OCI-LY3 (cell line): Measurements from ENCODE around the gene UBE2E1.
"Not testable (repeated sequence)": the region's sequence is repeated elsewhere in the genome, so short reads cannot be mapped to it uniquely, and the experiment has no call there.

Experiments
- H2AFZ ChIP-seq: fragments of 200-600, 300-600 bp; shearing (Covaris generic); 2 replicates; pipeline ENCODE4 v1.6.0; 2014; ENCODE audit warnings: antibody characterized with exemption, low read depth, low read length
- H3K27ac ChIP-seq: fragments of 200-600, 300-600 bp; sonication (generic); 2 replicates; pipeline ENCODE4 v1.5.1; 2014; ENCODE audit warnings: mild to moderate bottlenecking, low read length, moderate library complexity, mixed read lengths
- H3K27me3 ChIP-seq: fragments of 200-600, 300-600 bp; sonication (generic); 2 replicates; pipeline ENCODE4 v1.6.1; 2014; ENCODE audit warnings: low read depth, low read length, mixed read lengths
- H3K36me3 ChIP-seq: fragments of 200-600, 300-600 bp; sonication (generic); replicated peaks from 2 replicates; pipeline ENCODE3; 2014; ENCODE audit warnings: low read depth, low read length, mixed read lengths
- H3K4me1 ChIP-seq: fragments of 300-600, 200-600 bp; sonication (generic); 2 replicates; pipeline ENCODE4 v1.6.1; 2014; ENCODE audit warnings: low read length, mixed read lengths
- H3K4me2 ChIP-seq: fragments of 200-600, 300-600 bp; sonication (generic); 2 replicates; pipeline ENCODE4 v1.6.1; 2014; ENCODE audit warnings: low read length, mixed read lengths
- H3K4me3 ChIP-seq: fragments of 300-600, 200-600 bp; sonication (generic); 2 replicates; pipeline ENCODE4 v1.5.1; 2014; ENCODE audit warnings: antibody characterized with exemption, mild to moderate bottlenecking, low read length, moderate library complexity
- H3K79me2 ChIP-seq: fragments of 300-600, 200-600 bp; shearing (Covaris generic); 2 replicates; pipeline ENCODE4 v1.6.1; 2014; ENCODE audit warnings: mild to moderate bottlenecking, low read length, mixed read lengths
- H3K9ac ChIP-seq: fragments of 300-600, 200-600 bp; shearing (Covaris generic); 2 replicates; pipeline ENCODE4 v1.6.0; 2014; ENCODE audit warnings: mild to moderate bottlenecking, low read length, moderate library complexity
- H3K9me3 ChIP-seq: fragments of 200-600, 300-600 bp; shearing (Covaris generic); 2 replicates; pipeline ENCODE4 v1.6.1; 2014; ENCODE audit warnings: low read length, mixed read lengths; ENCODE audit not compliant: insufficient read depth
- H4K20me1 ChIP-seq: fragments of 200-600, 300-600 bp; sonication (generic); 2 replicates; pipeline ENCODE4 v1.6.1; 2016; ENCODE audit warnings: low read length, mixed read lengths; ENCODE audit not compliant: insufficient read depth
- CTCF ChIP-seq: fragments of 200-600, 300-600 bp; sonication (generic); IDR thresholded peaks from 2 replicates; pipeline ENCODE4 v1.5.1; 2014; ENCODE audit warnings: antibody characterized with exemption, low read length, low read depth
- EZH2phosphoT487 ChIP-seq: fragments of 200-600 bp; shearing (Covaris generic); IDR thresholded peaks from 2 replicates; pipeline ENCODE4 v1.6.1; 2018; ENCODE audit warnings: antibody characterized with exemption, mixed run types, low read depth

The UBE2E1 gene

GRCh38 chr3:23837691-23838090, 31.9 kb downstream of the UBE2E1 start:
- Histone ChIP-seq H2AFZ (no peak overlapping the region), H3K79me2 (peaks cover 59% of the 10 kb centered on the region), H3K4me3 (0 out of 2 replicates have a peak overlapping the region, but pooled peaks have one; percentile 3), H4K20me1 (peaks cover 69% of the 10 kb centered on the region), H3K9ac (no peak overlapping the region), H3K27me3 (no peaks in the 10 kb centered on the region), H3K9me3 (no peaks in the 10 kb centered on the region), H3K27ac (no peak overlapping the region), H3K4me1 (peaks cover 29% of the 10 kb centered on the region), H3K36me3 (no peaks in the 10 kb centered on the region), H3K4me2 (peak overlapping the region; percentile 41)
- no peak for TF ChIP-seq EZH2phosphoT487
- TF ChIP-seq CTCF, result no peak

DNA sequence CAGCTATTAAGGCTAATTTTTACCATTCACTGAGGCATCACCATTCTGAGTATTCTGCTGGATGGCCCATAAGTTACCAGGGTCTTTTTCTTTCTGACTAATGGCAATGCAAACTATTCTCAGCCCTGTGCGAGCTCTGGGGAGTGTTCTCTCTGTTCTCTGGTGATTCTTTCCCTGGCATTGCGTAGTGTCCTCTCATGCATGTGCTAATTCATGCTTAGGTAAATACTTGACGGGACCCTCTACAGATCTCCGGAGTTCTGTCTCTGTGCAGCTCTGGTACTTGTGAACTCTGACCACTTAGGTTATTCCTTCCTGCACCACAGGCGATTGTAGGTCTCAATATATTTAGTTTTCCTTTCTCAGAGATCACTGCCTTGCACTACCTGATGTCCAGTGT, 34.8 kb downstream of the UBE2E1 start:
- Histone ChIP-seq H3K27ac (no peak overlapping the region), H3K4me3 (no peak overlapping the region), H3K36me3 (no peaks in the 10 kb centered on the region), H3K79me2 (peaks cover 70% of the 10 kb centered on the region), H4K20me1 (peaks cover 54% of the 10 kb centered on the region), H3K4me1 (peaks cover 29% of the 10 kb centered on the region), H3K4me2 (no peak overlapping the region), H3K9me3 (no peaks in the 10 kb centered on the region), H3K9ac (no peak overlapping the region), H3K27me3 (no peaks in the 10 kb centered on the region), H2AFZ (no peak overlapping the region)
- TF ChIP-seq EZH2phosphoT487, result no peak
- no peak for TF ChIP-seq CTCF

DNA sequence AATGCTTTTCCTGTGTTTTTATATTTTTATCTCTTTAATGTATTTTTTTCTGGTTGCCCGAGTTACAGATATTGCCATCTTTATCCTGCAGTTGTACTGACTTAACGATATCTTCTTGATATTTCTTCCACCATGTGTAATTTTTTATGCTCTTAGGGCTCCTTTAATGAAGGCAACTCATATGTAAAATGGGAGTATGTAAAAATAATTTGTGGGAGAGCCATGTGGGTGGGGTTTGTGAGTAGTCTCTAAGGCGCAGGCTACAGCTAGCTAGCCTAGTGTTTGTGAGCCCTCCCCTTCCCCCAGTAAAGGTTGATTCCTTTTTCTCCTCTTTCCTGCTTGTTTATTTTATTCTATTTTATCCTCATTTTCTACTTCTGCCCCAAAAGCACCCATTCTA, 38.1 kb downstream of the UBE2E1 start:
- Histone ChIP-seq H3K4me2 (no peak overlapping the region), H4K20me1 (peaks cover 28% of the 10 kb centered on the region), H3K79me2 (peaks cover 56% of the 10 kb centered on the region), H3K4me1 (0 out of 2 replicates have a peak, but pooled peaks cover 2% of the 10 kb centered on the region), H3K27me3 (no peaks in the 10 kb centered on the region), H3K36me3 (no peaks in the 10 kb centered on the region), H3K27ac (no peak overlapping the region), H3K9me3 (no peaks in the 10 kb centered on the region), H2AFZ (no peak overlapping the region), H3K9ac (no peak overlapping the region), H3K4me3 (no peak overlapping the region)
- TF ChIP-seq CTCF (no peak), EZH2phosphoT487 (no peak)

GRCh38 chr3:23845326-23846216, 39.8 kb downstream of the UBE2E1 start:
- TF ChIP-seq CTCF, result no peak
- TF ChIP-seq EZH2phosphoT487, result no peak

GRCh38 chr3:23849462-23849861, 43.7 kb downstream of the UBE2E1 start:
- Histone ChIP-seq H3K79me2 (peaks cover 48% of the 10 kb centered on the region), H4K20me1 (peaks cover 26% of the 10 kb centered on the region; the same call in 1 of the 2 replicates)
- H3K4me2 ChIP-seq, H3K36me3 ChIP-seq, H3K27ac ChIP-seq, H3K4me1 ChIP-seq, H3K27me3 ChIP-seq, H2AFZ ChIP-seq, H3K9ac ChIP-seq, H3K9me3 ChIP-seq, H3K4me3 ChIP-seq: not testable (repeated sequence)

More at GRCh38 chr3:23845326-23846216, 39.8 kb downstream of the UBE2E1 start:
- peaks cover 57% of the 10 kb centered on the region for H3K79me2 ChIP-seq
- H3K9ac ChIP-seq, result no peak overlapping the region
- no peaks in the 10 kb centered on the region for H3K9me3 ChIP-seq
- H3K36me3 ChIP-seq, result no peaks in the 10 kb centered on the region
- no peak overlapping the region for H3K4me2 ChIP-seq
- peaks cover 24% of the 10 kb centered on the region for H4K20me1 ChIP-seq
- no peak overlapping the region for H3K4me3 ChIP-seq
- 0 out of 2 replicates have a peak, but pooled peaks cover 2% of the 10 kb centered on the region for H3K4me1 ChIP-seq
- no peak overlapping the region for H3K27ac ChIP-seq
- H2AFZ ChIP-seq, result no peak overlapping the region
- no peaks in the 10 kb centered on the region for H3K27me3 ChIP-seq
